ENCODE measurements around the gene PFKFB2. TPM values are rescaled to one million over a fixed set of nuclear protein-coding genes. Genes with fewer than 3 reads are reported as not detected.
A peak's percentile ranks its signal among the peaks of the same experiment; 100 is the strongest.

PFKFB2 gene
- total RNA-seq, 6 donors from 2014 or later = 25.3 to 95.5 (median 58.0) TPM

GRCh38 chr1:207020065-207020708 is 32.9 kb upstream of the PFKFB2 start:
- no peaks in the 10 kb centered on the region for H3K9me3 ChIP-seq
- 67 to 89% methylated on average over 8 to 9 of the region's 9 CpGs for WGBS, 2 donors
- H3K4me3 ChIP-seq = no peak overlapping the region
- peak in 2 of 4 donors; percentile 37 to 71 for TF ChIP-seq EP300 (IDR thresholded peaks at IDR 0.05)
- TF ChIP-seq POLR2AphosphoS5 (IDR thresholded peaks at IDR 0.05) = peak; percentile 26 to 33
- peak in 1 of 4 donors; percentile 54 for TF ChIP-seq POLR2A (IDR thresholded peaks at IDR 0.05)
- no peak for TF ChIP-seq CTCF (IDR thresholded peaks at IDR 0.05)
- H3K4me1 ChIP-seq = peaks cover 10 to 57% (median 38%) of the 10 kb centered on the region in 4 donors
- no peaks in the 10 kb centered on the region for H3K27me3 ChIP-seq
- DNase-seq = peak in 1 of 2 donors; percentile 67
- ATAC-seq (ENCODE audit: low FRiP score in 2 of 2) = peak in 1 of 2 donors; percentile 70
- peaks cover 0 to 9% (median 3%) of the 10 kb centered on the region in 4 donors for H3K36me3 ChIP-seq
- peak overlapping the region; percentile 9 to 90 (median 74) for H3K27ac ChIP-seq

- no peaks in the 10 kb centered on the region for H3K27me3 ChIP-seq
- H3K36me3 ChIP-seq = peaks cover 0 to 9% (median 3%) of the 10 kb centered on the region in 4 donors
- no peaks in the 10 kb centered on the region for H3K9me3 ChIP-seq
- DNase-seq = no peak
- peaks cover 12 to 60% (median 43%) of the 10 kb centered on the region in 4 donors for H3K4me1 ChIP-seq
- WGBS, 2 donors = 47 to 54% methylated on average over 4 of the region's 4 CpGs
- TF ChIP-seq POLR2A (IDR thresholded peaks at IDR 0.05) = no peak
- no peak for TF ChIP-seq EP300 (IDR thresholded peaks at IDR 0.05)
- no peak for TF ChIP-seq POLR2AphosphoS5 (IDR thresholded peaks at IDR 0.05)
- H3K27ac ChIP-seq = peak overlapping the region; percentile 65 to 90 (median 82)
- no peak for ATAC-seq (ENCODE audit: low FRiP score in 2 of 2)
- no peak overlapping the region for H3K4me3 ChIP-seq
These were observed 32.4 kb upstream of the PFKFB2 start for GRCh38 chr1:207020709-207021107.

GRCh38 chr1:207021139-207021861 is 31.8 kb upstream of the PFKFB2 start:
- Histone ChIP-seq H3K4me1 (peaks cover 13 to 65% (median 48%) of the 10 kb centered on the region in 4 donors), H3K36me3 (peaks cover 0 to 9% (median 3%) of the 10 kb centered on the region in 4 donors), H3K27ac (peak overlapping the region; percentile 82 to 90 (median 84)), H3K27me3 (no peaks in the 10 kb centered on the region), H3K9me3 (no peaks in the 10 kb centered on the region), H3K4me3 (no peak overlapping the region)
- ATAC-seq (ENCODE audit: low FRiP score in 2 of 2) = no peak
- TF ChIP-seq POLR2AphosphoS5 (IDR thresholded peaks at IDR 0.05) = no peak
- TF ChIP-seq POLR2A (IDR thresholded peaks at IDR 0.05) = peak in 1 of 4 donors; percentile 7
- DNase-seq = no peak
- 60 to 64% methylated on average over 7 to 8 of the region's 8 CpGs for WGBS, 2 donors

- TF ChIP-seq POLR2A (IDR thresholded peaks at IDR 0.05) = peak in 1 of 4 donors; percentile 22
- TF ChIP-seq EP300 (IDR thresholded peaks at IDR 0.05) = no peak
- no peaks in the 10 kb centered on the region for H3K27me3 ChIP-seq
- 70 to 86% methylated on average over 12 to 15 of the region's 15 CpGs for WGBS, 2 donors
- peaks cover 16 to 68% (median 55%) of the 10 kb centered on the region in 4 donors for H3K4me1 ChIP-seq
- ATAC-seq (ENCODE audit: low FRiP score in 2 of 2) (no peak), DNase-seq (peak; percentile 40 to 58)
- no peak overlapping the region for H3K4me3 ChIP-seq
- H3K9me3 ChIP-seq = no peaks in the 10 kb centered on the region
- H3K36me3 ChIP-seq = peaks cover 0 to 9% (median 3%) of the 10 kb centered on the region in 4 donors
- peak overlapping the region; percentile 82 to 90 (median 84) for H3K27ac ChIP-seq
These were observed 31.0 kb upstream of the PFKFB2 start for GRCh38 chr1:207021876-207022596.

GRCh38 chr1:207022996-207023679 is 29.9 kb upstream of the PFKFB2 start:
- Histone ChIP-seq H3K27me3 (no peaks in the 10 kb centered on the region), H3K36me3 (peaks cover 0 to 9% (median 3%) of the 10 kb centered on the region in 4 donors), H3K27ac (peak overlapping the region; percentile 82 to 90 (median 84)), H3K9me3 (no peaks in the 10 kb centered on the region), H3K4me3 (no peak overlapping the region), H3K4me1 (peaks cover 16 to 64% (median 56%) of the 10 kb centered on the region in 4 donors)
- 70 to 93% methylated on average over 4 to 8 of the region's 8 CpGs for WGBS, 2 donors
- DNase-seq (peak in 1 of 2 donors; percentile 41), ATAC-seq (ENCODE audit: low FRiP score in 2 of 2) (no peak)
- TF ChIP-seq POLR2AphosphoS5 (IDR thresholded peaks at IDR 0.05) (no peak), EP300 (IDR thresholded peaks at IDR 0.05) (no peak), CTCF (IDR thresholded peaks at IDR 0.05) (no peak), POLR2A (IDR thresholded peaks at IDR 0.05) (no peak)

All from upper lobe of left lung (tissue), 6 donors.